ENCODE measurements around the gene SELPLG.

DNA sequence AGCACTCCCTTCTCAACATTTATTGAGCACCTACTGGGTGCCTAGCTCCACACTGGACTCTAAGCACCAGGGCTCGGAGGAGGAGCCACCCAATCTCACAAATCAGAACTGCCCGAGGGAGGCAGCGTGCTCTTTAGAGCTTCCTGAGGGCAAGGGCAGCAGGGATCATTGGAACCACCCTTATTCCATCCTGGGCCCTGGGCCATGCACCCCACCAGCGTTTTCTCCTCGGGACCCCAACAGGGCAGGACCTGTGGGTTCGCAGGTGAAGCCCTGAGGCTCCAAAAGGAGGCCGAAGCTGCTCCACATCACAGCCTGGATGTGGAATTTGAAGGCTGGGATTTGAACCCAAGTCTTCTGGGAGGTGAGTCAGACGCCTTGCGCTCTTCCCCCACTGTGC lies 51.2 kb downstream of the SELPLG start:
- TF ChIP-seq, protein P1, sequence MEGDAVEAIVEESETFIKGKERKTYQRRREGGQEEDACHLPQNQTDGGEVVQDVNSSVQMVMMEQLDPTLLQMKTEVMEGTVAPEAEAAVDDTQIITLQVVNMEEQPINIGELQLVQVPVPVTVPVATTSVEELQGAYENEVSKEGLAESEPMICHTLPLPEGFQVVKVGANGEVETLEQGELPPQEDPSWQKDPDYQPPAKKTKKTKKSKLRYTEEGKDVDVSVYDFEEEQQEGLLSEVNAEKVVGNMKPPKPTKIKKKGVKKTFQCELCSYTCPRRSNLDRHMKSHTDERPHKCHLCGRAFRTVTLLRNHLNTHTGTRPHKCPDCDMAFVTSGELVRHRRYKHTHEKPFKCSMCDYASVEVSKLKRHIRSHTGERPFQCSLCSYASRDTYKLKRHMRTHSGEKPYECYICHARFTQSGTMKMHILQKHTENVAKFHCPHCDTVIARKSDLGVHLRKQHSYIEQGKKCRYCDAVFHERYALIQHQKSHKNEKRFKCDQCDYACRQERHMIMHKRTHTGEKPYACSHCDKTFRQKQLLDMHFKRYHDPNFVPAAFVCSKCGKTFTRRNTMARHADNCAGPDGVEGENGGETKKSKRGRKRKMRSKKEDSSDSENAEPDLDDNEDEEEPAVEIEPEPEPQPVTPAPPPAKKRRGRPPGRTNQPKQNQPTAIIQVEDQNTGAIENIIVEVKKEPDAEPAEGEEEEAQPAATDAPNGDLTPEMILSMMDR (IDR thresholded peaks at IDR 0.05) = no peak
- TF ChIP-seq POLR2A (IDR thresholded peaks at IDR 0.05) (no peak), EP300 (IDR thresholded peaks at IDR 0.05) (no peak)

All from ovary (tissue), 3 donors.